Mesodermal cell (in vitro differentiated cells): ENCODE data around the gene RNMT.
A peak's percentile ranks its signal among the peaks of the same experiment; 100 is the strongest.

ENCODE experiments used
- H3K27ac ChIP-seq: 2 replicates; pipeline ENCODE4 v1.7.0; 2013; ENCODE audit warnings: mild to moderate bottlenecking, low read depth, low read length, moderate library complexity; ENCODE audit not compliant: severe bottlenecking
- H3K36me3 ChIP-seq: 2 replicates; pipeline ENCODE4 v1.7.1; 2013; ENCODE audit warnings: mild to moderate bottlenecking, low read length, moderate library complexity; ENCODE audit not compliant: control insufficient read depth, insufficient read depth
- H3K4me1 ChIP-seq: one replicate; pipeline ENCODE4 v1.7.1; 2013; ENCODE audit warnings: mild to moderate bottlenecking, low read length; ENCODE audit not compliant: insufficient read depth, control insufficient read depth, poor library complexity, severe bottlenecking
- H3K4me3 ChIP-seq: 2 replicates; pipeline ENCODE4 v1.7.0; 2013; ENCODE audit warnings: low read length, control low read depth, mild to moderate bottlenecking; ENCODE audit not compliant: insufficient read depth, poor library complexity, severe bottlenecking; ENCODE audit errors: extremely low read depth
- H3K9me3 ChIP-seq: 2 replicates; pipeline ENCODE4 v1.7.1; 2013; ENCODE audit warnings: mild to moderate bottlenecking, low read length, moderate library complexity; ENCODE audit not compliant: control insufficient read depth
- WGBS, 2 experiments: methylation state at CpG; one replicate each; pipeline ENCODE4 v1.1.5; 2013; ENCODE audit warnings: missing lambda C conversion rate in 2 of 2; ENCODE audit not compliant: insufficient coverage in 2 of 2; 5-methylcytosine and 5-hydroxymethylcytosine counted together

The RNMT gene

GRCh38 chr18:13793819-13794218 is 67.3 kb downstream of the RNMT start:
- Histone ChIP-seq H3K4me1 (peaks cover 9% of the 10 kb centered on the region), H3K9me3 (no peaks in the 10 kb centered on the region), H3K4me3 (no peak overlapping the region), H3K27ac (no peak overlapping the region), H3K36me3 (no peaks in the 10 kb centered on the region)
- 47% methylated on average over 4 of the region's 7 CpGs; no CpG with 5 or more reads in 1 of the 2 experiments for WGBS, 2 experiments

GRCh38 chr18:13796515-13796914 is 70.0 kb downstream of the RNMT start:
- Histone ChIP-seq H3K27ac (no peak overlapping the region), H3K4me3 (no peak overlapping the region), H3K4me1 (peaks cover 9% of the 10 kb centered on the region), H3K9me3 (no peaks in the 10 kb centered on the region), H3K36me3 (no peaks in the 10 kb centered on the region)
- 90% methylated on average over 12 of the region's 14 CpGs for WGBS, 2 experiments

GRCh38 chr18:13797157-13797611 is 70.7 kb downstream of the RNMT start:
- no peaks in the 10 kb centered on the region for H3K9me3 ChIP-seq
- H3K36me3 ChIP-seq, result no peaks in the 10 kb centered on the region
- H3K4me3 ChIP-seq, result no peak overlapping the region
- no peak overlapping the region for H3K27ac ChIP-seq
- H3K4me1 ChIP-seq, result peaks cover 9% of the 10 kb centered on the region
- no CpG with 5 or more reads among the region's 3 CpGs for WGBS, 2 experiments

- Histone ChIP-seq H3K36me3 (no peaks in the 10 kb centered on the region), H3K27ac (no peak overlapping the region), H3K4me3 (no peak overlapping the region), H3K9me3 (no peaks in the 10 kb centered on the region), H3K4me1 (peaks cover 9% of the 10 kb centered on the region)
- WGBS, 2 experiments, result 79 to 87% methylated on average over 9 to 10 of the region's 11 CpGs
These were observed 72.9 kb downstream of the RNMT start for GRCh38 chr18:13799396-13799795.

GRCh38 chr18:13800505-13801259 is 74.2 kb downstream of the RNMT start:
- H3K27ac ChIP-seq, result no peak overlapping the region
- peaks cover 9% of the 10 kb centered on the region for H3K4me1 ChIP-seq
- 11 to 12% methylated on average over 29 of the region's 30 CpGs for WGBS, 2 experiments
- no peaks in the 10 kb centered on the region for H3K9me3 ChIP-seq
- H3K4me3 ChIP-seq, result peak overlapping the region; percentile 23
- H3K36me3 ChIP-seq, result no peaks in the 10 kb centered on the region

- Histone ChIP-seq H3K36me3 (no peaks in the 10 kb centered on the region), H3K4me3 (peak overlapping the region; percentile 23), H3K9me3 (no peaks in the 10 kb centered on the region), H3K27ac (no peak overlapping the region), H3K4me1 (peaks cover 11% of the 10 kb centered on the region)
- WGBS, 2 experiments, result 4 to 9% methylated on average over 10 to 12 of the region's 15 CpGs
These were observed 74.8 kb downstream of the RNMT start for GRCh38 chr18:13801260-13801601.

GRCh38 chr18:13804305-13804704 is 77.8 kb downstream of the RNMT start:
- H3K27ac ChIP-seq, result no peak overlapping the region
- 93 to 95% methylated on average over 4 of the region's 4 CpGs for WGBS, 2 experiments
- H3K36me3 ChIP-seq, result no peaks in the 10 kb centered on the region
- no peaks in the 10 kb centered on the region for H3K9me3 ChIP-seq
- H3K4me1 ChIP-seq, result peaks cover 3% of the 10 kb centered on the region
- no peak overlapping the region for H3K4me3 ChIP-seq

GRCh38 chr18:13808294-13809042 is 82.0 kb downstream of the RNMT start:
- Histone ChIP-seq H3K4me3 (no peak overlapping the region), H3K27ac (no peak overlapping the region), H3K36me3 (no peaks in the 10 kb centered on the region), H3K9me3 (no peaks in the 10 kb centered on the region), H3K4me1 (peaks cover 3% of the 10 kb centered on the region)
- 45 to 46% methylated on average over 4 to 5 of the region's 8 CpGs for WGBS, 2 experiments

- 75 to 100% methylated on average over 1 of the region's 2 CpGs for WGBS, 2 experiments
- Histone ChIP-seq H3K9me3 (no peaks in the 10 kb centered on the region), H3K36me3 (no peaks in the 10 kb centered on the region), H3K4me3 (no peak overlapping the region), H3K27ac (no peak overlapping the region), H3K4me1 (peaks cover 3% of the 10 kb centered on the region)
These were observed 82.6 kb downstream of the RNMT start for GRCh38 chr18:13809043-13809430.

GRCh38 chr18:13809531-13810255 is 83.2 kb downstream of the RNMT start:
- Histone ChIP-seq H3K4me3 (no peak overlapping the region), H3K27ac (no peak overlapping the region), H3K36me3 (no peaks in the 10 kb centered on the region), H3K9me3 (no peaks in the 10 kb centered on the region), H3K4me1 (peaks cover 3% of the 10 kb centered on the region)
- whole genome bisulfite sequencing, 2 experiments, result 49 to 50% methylated on average over 2 to 5 of the region's 5 CpGs
